ENCODE data around the gene CHD1.

Gene CHD1

DNA sequence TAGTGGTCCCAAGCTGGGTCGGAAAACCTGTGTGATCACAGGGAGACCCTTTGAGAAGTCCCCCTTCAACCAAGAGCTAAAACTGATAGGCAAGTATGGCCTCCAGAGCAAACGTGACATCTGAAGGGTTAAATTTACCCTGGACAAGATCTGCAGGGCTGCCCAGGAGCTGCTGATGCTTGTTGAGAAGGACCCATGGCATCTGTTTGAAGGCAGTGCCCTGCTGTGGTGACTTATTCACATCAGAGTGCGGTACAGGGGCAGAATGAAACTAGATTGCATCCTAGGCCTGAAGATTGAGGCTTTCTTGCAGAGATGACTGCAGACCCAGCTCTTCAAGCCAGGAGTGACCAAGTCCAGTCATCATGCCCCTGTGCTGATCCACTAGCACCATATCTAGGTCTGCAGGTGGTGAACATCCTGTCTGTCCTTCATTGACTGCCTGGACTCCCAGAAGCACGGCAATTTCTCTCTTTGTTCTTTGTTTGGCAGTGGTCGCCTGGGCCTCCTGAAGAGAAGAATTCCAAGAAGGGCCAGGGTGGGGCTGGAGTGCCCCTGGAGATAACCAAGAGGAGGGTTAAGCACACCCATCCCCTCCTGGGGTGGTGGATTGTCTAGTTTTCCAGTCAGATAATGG is 25.7 kb upstream of the CHD1 start:
- H3K4me3 ChIP-seq (ENCODE audit: low read depth, low read length): no peak overlapping the region
- TF ChIP-seq, protein P1, sequence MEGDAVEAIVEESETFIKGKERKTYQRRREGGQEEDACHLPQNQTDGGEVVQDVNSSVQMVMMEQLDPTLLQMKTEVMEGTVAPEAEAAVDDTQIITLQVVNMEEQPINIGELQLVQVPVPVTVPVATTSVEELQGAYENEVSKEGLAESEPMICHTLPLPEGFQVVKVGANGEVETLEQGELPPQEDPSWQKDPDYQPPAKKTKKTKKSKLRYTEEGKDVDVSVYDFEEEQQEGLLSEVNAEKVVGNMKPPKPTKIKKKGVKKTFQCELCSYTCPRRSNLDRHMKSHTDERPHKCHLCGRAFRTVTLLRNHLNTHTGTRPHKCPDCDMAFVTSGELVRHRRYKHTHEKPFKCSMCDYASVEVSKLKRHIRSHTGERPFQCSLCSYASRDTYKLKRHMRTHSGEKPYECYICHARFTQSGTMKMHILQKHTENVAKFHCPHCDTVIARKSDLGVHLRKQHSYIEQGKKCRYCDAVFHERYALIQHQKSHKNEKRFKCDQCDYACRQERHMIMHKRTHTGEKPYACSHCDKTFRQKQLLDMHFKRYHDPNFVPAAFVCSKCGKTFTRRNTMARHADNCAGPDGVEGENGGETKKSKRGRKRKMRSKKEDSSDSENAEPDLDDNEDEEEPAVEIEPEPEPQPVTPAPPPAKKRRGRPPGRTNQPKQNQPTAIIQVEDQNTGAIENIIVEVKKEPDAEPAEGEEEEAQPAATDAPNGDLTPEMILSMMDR (IDR thresholded peaks at IDR 0.05; ENCODE audit: borderline replicate concordance, insufficient read depth, low read depth, low read length): no peak

DNA sequence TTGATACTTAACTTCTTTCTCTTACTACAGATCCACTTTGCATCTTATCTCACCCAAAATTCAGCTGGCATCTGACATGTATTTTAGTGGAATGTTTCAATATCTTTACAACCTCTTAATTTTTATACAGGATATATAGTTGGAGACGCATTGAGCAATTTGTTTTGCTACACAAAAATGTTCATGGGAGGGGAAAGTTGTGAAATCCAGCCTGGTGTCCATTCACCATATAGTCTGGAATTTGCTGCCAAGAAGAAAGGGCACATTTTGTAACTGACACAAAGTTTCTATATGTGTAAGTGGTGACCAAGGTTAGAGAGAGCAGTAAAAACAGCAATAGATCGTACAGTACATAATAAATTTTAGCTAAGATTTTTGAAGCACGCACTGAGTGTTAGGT is 14.0 kb upstream of the CHD1 start:
- TF ChIP-seq, protein P1 (IDR thresholded peaks at IDR 0.05; ENCODE audit: borderline replicate concordance, insufficient read depth, low read depth, low read length): no peak
- H3K4me3 ChIP-seq (ENCODE audit: low read depth, low read length): no peak overlapping the region

DNA sequence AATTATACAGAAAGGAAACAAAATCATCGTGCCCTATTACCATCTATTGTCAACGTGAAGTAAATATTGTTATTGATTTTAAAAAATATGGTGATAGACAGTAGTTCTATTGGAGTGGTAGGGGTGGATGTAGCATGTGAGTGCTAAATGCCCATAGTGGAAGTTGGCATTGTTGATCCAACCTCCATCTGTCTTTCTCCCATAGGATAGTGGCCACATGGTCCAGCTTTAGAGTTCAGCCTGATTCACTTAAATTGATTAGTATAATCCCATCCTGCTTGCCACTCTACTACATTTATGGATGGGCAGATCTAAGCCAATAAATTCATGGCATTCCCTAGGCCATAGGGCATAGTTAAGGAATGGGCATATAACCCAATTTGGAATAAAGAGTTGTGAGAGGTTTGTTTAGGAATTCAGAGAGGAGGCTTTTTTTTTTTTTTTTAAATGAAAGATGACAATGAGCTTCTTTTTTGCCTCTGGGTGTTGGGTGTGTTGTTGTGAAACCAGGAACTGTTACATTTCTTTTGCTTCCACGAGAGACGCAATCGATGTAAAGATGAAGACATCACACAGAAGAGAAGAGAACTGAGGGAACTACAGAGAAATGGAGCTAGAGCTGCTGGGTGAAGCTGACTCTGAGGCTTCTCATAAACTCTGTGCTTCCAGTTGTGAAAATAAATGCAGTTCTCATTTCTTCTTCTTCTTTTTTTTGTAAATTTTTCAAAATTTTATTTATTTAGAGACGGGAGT is 12.5 kb upstream of the CHD1 start:
- no peak overlapping the region for H3K4me3 ChIP-seq (ENCODE audit: low read depth, low read length)
- TF ChIP-seq, protein P1 (IDR thresholded peaks at IDR 0.05; ENCODE audit: borderline replicate concordance, insufficient read depth, low read depth, low read length): no peak

DNA sequence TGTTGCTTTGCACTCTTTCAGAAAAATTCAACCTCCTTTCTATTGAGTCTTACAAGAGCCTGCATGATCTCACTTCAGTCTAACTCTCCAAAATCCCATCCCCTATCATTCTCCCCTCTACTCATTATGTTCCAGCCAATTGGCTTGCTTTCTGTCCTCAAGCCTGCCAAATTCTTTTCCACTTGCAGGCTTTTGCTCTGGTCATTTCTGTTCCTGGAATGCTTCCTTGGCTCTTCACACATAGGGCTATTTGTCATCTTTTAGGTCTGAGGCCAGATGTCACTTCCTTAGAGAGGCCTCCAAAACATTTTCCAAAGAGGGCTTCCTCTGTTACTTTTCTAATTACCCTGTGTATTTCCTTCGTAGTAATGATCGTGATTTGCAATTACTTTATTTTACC is 11.8 kb upstream of the CHD1 start:
- TF ChIP-seq, protein P1 (IDR thresholded peaks at IDR 0.05; ENCODE audit: borderline replicate concordance, insufficient read depth, low read depth, low read length): no peak
- H3K4me3 ChIP-seq (ENCODE audit: low read depth, low read length): no peak overlapping the region

DNA sequence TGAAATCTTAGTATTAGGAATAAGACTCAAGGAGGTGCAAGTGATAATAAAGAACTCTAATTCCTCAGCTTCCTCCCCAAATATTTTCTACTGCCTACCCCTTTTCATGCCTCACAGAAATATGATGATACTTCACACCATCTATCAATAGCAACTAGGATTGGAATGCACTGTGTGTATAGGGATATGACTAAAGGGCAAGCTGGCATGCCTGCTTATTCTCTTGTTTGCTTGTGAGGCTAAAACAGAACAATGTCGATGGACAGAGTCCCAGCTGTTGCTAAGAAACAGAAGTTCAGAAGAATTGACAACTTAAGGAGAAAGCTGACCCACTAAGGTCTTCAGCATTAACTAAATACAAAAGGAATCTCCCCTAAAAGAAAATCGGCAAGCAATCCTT is 9.7 kb upstream of the CHD1 start:
- TF ChIP-seq, protein P1 (IDR thresholded peaks at IDR 0.05; ENCODE audit: borderline replicate concordance, insufficient read depth, low read depth, low read length): no peak
- H3K4me3 ChIP-seq (ENCODE audit: low read depth, low read length): no peak overlapping the region

DNA sequence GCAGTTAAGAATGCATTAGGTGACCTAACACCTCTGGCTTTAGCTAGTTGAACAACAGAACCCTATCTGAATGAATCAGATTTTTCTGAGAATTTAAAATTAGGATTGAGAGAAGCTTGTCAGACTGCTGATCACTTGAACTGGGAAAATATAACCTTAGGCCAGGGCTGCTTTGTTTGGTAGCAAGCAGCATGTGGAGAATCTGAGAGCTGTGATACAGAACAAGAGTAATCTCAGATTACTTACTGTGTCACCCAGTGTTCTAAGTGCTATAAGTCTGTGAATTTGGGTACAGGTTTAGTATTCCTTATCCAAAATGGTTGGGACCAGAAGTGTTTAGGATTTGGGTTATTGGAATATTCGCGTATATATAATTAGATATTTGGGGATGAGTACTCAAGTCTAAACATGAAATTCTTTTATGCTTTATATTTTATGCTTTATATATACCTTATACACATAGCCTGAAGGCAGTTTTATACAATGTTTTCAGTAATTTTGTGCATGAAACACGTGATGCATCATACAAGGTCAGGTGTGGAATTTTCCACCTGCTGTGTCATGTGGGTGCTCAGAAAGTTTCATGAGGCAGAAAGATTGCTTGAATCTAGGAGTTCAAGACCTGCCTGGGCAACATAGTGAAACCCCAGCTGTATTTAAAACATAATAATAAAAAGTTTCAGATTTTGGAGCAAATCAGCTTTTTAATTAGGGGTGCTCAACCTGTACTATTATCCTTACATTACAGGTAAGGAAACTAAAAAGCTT is 8.3 kb upstream of the CHD1 start:
- TF ChIP-seq, protein P1 (IDR thresholded peaks at IDR 0.05; ENCODE audit: borderline replicate concordance, insufficient read depth, low read depth, low read length): no peak
- H3K4me3 ChIP-seq (ENCODE audit: low read depth, low read length): no peak overlapping the region

Data from GM12875 (cell line).